ACHN (cell line): Measurements from ENCODE around the gene PRRG4.
"Not testable (repeated sequence)": the region's sequence is repeated elsewhere in the genome, so short reads cannot be mapped to it uniquely, and the experiment has no call there.

Source experiments
- DNase-seq: peaks from one replicate; pipeline ENCODE4 v3.0.0-alpha.2; 2015
- in situ Hi-C: cut with HindIII; loops from 2 replicates; pipeline ENCODE4 v1.10.0; 2017; ENCODE audit warnings: low sequenced_read_pairs, low pct_ligation_motif_present, low pct_unique_long_range_greater_than_20kb

The PRRG4 gene

DNA sequence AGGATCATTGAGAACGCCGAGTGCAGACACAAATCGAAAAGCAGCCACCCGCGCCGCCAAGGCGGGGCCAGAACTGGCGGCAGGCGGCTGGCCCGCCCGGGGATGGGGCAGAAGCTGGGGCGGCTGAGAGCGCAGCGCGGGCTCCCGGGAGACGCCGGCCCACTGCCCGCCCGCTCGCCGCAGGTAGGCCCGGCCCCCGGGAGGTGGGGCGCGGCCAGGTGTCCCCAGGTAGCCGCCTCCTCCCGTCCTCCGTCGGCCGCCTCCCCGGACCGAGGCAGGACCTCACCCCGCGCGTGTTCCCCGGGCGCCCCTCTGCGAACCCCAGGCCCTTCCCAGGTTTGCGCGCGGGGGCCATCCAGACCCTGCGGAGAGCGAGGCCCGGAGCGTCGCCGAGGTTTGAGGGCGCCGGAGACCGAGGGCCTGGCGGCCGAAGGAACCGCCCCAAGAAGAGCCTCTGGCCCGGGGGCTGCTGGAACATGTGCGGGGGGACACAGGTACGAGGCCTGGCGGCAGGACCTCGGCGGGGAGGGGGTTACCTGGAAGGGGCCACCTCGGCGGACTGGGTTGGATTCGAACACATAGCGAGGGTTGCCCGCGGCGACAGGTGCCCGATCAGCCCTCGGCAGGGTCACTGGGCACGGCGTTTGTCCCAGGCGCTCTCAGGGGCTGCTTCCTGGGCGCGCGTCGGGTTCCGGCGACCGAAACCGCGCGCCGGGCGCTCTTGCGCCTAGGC lies at the start of gene PRRG4:
PRRG4 (plus strand) TSS at position 248 of the 733 bp plus-strand sequence. CDS start 603 bp downstream, outside the sequence.
- in situ Hi-C loops, result no loop called here
- DNase-seq, result peak; percentile 69

- in situ Hi-C loops, result not testable (repeated sequence)
Measured at GRCh38 chr11:32780839-32781238, 48.9 kb upstream of the PRRG4 start.

DNA sequence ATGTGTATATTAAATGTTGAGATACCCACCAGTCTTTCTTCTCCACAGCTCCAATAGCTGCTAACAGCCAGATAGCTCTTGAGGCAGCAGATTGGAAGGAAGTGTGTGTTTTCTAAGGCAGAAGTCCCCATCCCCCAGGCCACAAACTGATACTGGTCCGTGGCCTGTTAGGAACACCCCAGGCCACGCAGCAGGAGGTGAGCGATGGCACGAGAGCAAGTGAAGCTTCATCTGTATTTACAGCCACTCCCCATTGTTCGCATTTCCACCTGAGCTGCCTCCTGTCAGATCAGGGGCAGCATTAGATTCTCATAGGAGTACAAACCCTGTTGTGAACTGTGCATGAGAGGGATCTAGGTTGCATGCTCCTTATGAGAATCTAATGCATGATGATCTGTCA lies 48.0 kb upstream of the PRRG4 start:
- DNase-seq, result no peak
- in situ Hi-C loops, result no loop called here

More at GRCh38 chr11:32780839-32781238, 48.9 kb upstream of the PRRG4 start:
- not testable (repeated sequence) for DNase-seq

DNA sequence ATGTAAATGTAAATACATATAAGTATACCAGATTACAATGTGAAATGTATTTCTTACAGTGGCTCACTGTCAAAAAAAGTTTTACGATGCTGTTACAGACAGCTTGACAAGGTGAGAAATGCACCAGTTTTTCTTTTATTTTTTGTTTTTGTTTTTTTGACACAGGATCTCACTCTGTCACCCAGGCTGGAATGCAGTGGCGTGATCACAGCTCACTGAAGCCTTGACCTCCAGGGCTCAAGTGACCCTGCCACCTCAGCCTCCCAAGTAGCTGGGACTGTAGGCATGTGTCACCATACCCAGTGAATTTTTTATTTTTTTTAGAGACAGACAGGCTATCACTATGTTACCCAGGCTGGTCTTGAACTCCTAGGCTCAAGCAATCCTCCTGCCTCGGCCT lies 44.5 kb upstream of the PRRG4 start:
- DNase-seq, result no peak
- in situ Hi-C loops, result no loop called here

DNA sequence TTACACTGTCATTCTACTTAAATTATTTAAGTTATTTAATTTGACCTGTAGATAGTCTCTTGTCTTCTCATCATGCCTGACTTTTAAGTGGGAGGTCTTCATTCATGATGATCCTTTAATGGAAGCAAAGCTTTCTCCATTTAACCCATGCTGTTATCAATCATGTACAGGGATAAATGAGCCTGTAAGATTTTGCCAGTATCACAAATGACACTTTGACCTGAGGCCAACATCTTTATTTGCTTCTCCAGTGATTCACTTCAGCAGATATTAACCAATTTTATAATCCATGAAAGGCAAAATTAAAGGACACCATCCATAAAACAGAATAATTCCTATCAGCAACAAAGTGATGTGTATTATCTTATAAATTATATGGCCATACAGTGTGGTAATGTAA lies 42.9 kb upstream of the PRRG4 start:
- in situ Hi-C loops, result no loop called here
- DNase-seq, result no peak

GRCh38 chr11:32790916-32791315 lies 38.8 kb upstream of the PRRG4 start:
- DNase-seq, result no peak
- in situ Hi-C loops, result no loop called here

- peak; percentile 4 for DNase-seq
- in situ Hi-C loops, result no loop called here
Measured at GRCh38 chr11:32792111-32792947, 37.4 kb upstream of the PRRG4 start.

DNA sequence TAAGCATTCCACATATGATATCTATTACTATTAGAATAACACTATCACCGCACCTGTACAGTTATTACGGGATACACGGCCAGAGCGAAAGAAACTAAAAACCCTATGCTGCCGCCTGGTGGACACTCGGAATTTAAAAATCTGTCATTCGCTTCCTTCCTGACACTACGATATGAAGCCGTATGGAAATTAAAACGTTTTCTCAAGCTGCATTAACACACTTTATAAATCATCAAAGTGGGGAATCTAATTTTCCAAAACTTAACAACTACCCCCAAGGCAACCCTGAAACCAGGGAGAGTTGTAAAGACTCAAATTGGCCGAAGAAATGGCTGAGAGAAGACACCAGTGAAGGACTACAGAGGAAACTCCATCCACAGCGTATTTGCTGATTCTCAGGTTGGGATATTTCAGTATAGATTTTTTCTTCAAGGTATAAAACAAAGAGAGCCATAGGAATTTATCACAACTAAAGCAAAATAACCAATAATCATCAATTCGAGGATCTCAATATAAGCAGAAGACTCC lies 36.7 kb upstream of the PRRG4 start:
- in situ Hi-C loops, result no loop called here
- peak; percentile 55 for DNase-seq

DNA sequence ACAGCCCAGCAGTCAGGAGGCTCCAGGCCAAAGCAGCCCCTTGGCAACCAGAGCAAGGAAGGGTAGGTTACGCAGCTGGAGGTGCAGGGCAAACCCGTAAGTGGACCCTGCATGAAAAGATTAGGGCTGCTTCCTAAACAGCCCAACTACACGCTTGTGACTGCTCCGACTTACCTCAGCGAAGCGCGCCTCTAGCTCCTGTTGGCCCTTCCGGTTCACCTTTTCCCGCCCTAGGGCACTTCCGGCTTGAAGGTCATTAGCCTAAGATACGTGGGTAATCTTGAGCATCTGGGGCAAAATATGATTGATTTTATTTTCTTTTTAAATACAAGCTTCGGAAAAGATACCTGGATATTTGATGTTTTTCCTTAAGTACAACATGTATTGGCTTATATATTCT lies 35.3 kb upstream of the PRRG4 start, which contains the start of gene CCDC73:
CCDC73 (minus strand) TSS at position 224 of the 400 bp plus-strand sequence. CDS start 34,419 bp downstream, outside the sequence.
- in situ Hi-C loops, result no loop called here
- no peak for DNase-seq

DNA sequence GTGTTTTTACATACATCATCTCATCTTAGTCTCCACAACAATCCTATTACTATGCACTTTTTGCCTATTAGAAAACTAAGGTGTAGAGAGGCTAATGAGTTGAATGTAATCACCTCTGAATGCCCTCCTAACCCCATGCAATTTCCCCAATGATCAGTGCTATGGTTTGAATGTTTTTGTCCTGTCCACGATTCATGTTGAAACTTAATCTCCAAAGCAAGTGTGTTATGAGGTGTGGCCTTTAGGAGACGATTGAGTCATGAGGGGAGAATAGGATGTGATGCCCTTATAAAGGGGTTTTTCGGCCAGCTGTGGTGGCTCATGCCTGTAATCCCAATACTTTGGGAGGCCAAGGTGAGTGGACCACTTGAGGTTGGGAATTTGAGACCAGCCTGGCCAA lies 33.3 kb upstream of the PRRG4 start:
- in situ Hi-C loops, result no loop called here

DNA sequence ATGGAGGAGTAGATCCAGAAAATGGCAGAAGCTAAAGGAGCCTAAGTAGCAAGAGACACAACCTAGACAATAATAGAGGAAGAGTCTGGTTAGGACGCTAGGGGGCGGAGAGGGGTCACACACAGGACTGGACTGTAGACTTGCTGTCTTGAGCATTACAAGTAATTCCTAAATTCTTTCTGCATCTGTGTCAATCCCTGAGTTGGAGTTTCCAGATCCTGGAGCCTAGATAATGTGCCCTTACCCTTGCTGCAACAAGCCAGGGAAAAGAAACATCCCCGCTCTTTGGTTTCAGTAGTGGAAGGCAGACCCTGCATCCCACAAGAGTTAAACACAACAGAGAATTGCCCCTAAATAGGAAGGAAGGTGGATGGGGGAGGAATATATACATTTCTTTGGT lies 20.4 kb upstream of the PRRG4 start:
- in situ Hi-C loops, result no loop called here
- peak; percentile 64 for DNase-seq

More for the DNA sequence above, 33.3 kb upstream of the PRRG4 start:
- no peak for DNase-seq

GRCh38 chr11:32817181-32817851 lies 12.4 kb upstream of the PRRG4 start:
- no peak for DNase-seq
- in situ Hi-C loops, result no loop called here

DNA sequence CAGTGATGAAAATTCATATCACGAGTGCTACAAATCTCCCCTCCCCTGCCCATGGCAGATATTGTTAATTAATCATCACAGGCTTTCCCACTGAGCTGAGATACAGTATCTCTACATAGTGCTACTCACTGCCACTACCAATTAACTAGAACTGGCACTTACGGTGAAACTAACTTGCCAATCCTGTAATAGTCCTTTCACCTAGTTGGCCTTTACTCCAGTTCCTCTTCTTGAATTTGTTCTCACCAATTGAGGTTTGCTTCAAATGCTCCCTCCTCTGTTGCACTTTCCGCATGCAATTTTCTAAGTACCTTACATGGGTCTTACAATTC lies 11.9 kb upstream of the PRRG4 start:
- DNase-seq, result no peak
- in situ Hi-C loops, result no loop called here

GRCh38 chr11:32819187-32819586 lies 10.5 kb upstream of the PRRG4 start:
- no peak for DNase-seq
- in situ Hi-C loops, result no loop called here

GRCh38 chr11:32820497-32820896 lies 9.2 kb upstream of the PRRG4 start:
- DNase-seq, result no peak
- in situ Hi-C loops, result no loop called here

GRCh38 chr11:32821517-32821916 lies 8.2 kb upstream of the PRRG4 start:
- in situ Hi-C loops, result no loop called here
- no peak for DNase-seq

DNA sequence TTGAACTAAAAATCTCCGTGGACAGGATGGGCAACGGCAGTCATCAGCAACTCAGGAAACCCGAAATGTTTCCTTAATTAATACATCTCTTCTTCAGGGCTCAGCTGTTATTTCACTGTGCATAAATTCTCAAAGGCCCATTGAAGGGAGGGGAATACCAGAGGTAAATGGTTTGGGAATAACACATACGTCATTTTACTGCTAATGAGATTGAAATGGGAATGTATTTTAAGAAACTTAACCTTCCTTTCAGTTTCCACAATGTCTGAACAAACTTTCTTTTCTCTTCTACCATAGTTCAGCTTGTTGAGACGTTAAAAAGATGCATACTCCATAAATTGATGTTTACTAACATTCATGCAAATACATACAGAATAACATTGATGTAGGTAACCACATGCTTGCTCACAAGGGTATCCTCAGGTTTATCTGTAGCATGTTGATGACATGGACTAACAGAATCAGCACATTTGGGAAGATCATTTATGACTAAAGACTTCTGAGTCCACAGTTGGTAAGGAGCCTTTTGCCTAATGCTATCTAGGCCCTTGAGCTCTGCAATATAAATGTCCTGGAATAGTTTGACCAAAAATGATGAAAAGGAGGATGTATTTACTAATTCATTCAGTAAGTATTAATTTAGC lies 7.7 kb upstream of the PRRG4 start:
- no peak for DNase-seq
- in situ Hi-C loops, result no loop called here

DNA sequence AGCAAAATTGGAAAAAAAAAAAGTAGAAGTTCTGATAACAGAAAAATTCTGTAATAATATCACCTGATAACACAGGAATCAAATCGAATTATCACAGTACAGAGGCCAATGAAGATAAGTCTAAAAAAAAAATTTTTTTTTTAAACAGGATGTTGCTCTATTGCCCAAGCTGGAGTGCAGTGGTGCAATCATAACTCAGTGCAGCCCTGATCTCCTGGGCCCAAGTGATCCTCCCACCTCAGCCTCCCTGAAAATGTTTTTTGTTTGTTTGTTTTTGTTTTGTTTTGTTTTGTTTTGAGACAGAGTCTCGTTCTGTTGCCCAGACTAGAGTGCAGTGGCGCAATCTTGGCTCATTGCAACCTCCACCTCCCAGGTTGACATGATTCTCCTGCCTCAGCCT lies 6.1 kb upstream of the PRRG4 start:
- DNase-seq, in situ Hi-C loops: not testable (repeated sequence)

- DNase-seq, result no peak
- in situ Hi-C loops, result no loop called here
Measured at GRCh38 chr11:32826113-32826512, 3.6 kb upstream of the PRRG4 start.
